Measurements from ENCODE around the gene CCDC78.
A peak's percentile ranks its signal among the peaks of the same experiment; 100 is the strongest.
"Not testable (repeated sequence)": the region's sequence is repeated elsewhere in the genome, so short reads cannot be mapped to it uniquely, and the experiment has no call there.

The CCDC78 gene

GRCh38 chr16:743794-744500 lies 17.7 kb upstream of the CCDC78 start:
- DNase-seq (ENCODE audit: low spot score) = no peak

GRCh38 chr16:742894-743293 lies 16.7 kb upstream of the CCDC78 start:
- ATAC-seq (ENCODE audit: low read depth); H3K4me3 ChIP-seq (ENCODE audit: severe bottlenecking); H3K27me3 ChIP-seq (ENCODE audit: insufficient read depth, poor library complexity, severe bottlenecking); H3K4me1 ChIP-seq (ENCODE audit: insufficient read depth, poor library complexity, severe bottlenecking); H3K27ac ChIP-seq (ENCODE audit: poor library complexity, severe bottlenecking); DNase-seq (ENCODE audit: low spot score); H3K9me3 ChIP-seq (ENCODE audit: severe bottlenecking); H3K36me3 ChIP-seq (ENCODE audit: low read depth): not testable (repeated sequence)

More at GRCh38 chr16:743794-744500, 17.7 kb upstream of the CCDC78 start:
- TF ChIP-seq CTCF (IDR thresholded peaks at IDR 0.05; ENCODE audit: poor library complexity, severe bottlenecking) = no peak
- no peak for ATAC-seq (ENCODE audit: low read depth)
- H3K4me3 ChIP-seq (ENCODE audit: severe bottlenecking) = no peak overlapping the region
- H3K36me3 ChIP-seq (ENCODE audit: low read depth) = peaks cover 4% of the 10 kb centered on the region; the same call in 1 of the 2 replicates
- H3K27me3 ChIP-seq (ENCODE audit: insufficient read depth, poor library complexity, severe bottlenecking) = no peaks in the 10 kb centered on the region
- no peak overlapping the region for H3K27ac ChIP-seq (ENCODE audit: poor library complexity, severe bottlenecking)
- no peaks in the 10 kb centered on the region for H3K9me3 ChIP-seq (ENCODE audit: severe bottlenecking)
- peaks cover 3% of the 10 kb centered on the region for H3K4me1 ChIP-seq (ENCODE audit: insufficient read depth, poor library complexity, severe bottlenecking)

GRCh38 chr16:741986-742629 lies 15.9 kb upstream of the CCDC78 start:
- Histone ChIP-seq H3K4me3 (ENCODE audit: severe bottlenecking) (no peak overlapping the region), H3K27ac (ENCODE audit: poor library complexity, severe bottlenecking) (no peak overlapping the region), H3K27me3 (ENCODE audit: insufficient read depth, poor library complexity, severe bottlenecking) (no peaks in the 10 kb centered on the region), H3K4me1 (ENCODE audit: insufficient read depth, poor library complexity, severe bottlenecking) (no peaks in the 10 kb centered on the region), H3K36me3 (ENCODE audit: low read depth) (peaks cover 11% of the 10 kb centered on the region; the same call in 1 of the 2 replicates), H3K9me3 (ENCODE audit: severe bottlenecking) (no peaks in the 10 kb centered on the region)
- TF ChIP-seq CTCF (IDR thresholded peaks at IDR 0.05; ENCODE audit: poor library complexity, severe bottlenecking) = no peak
- DNase-seq (ENCODE audit: low spot score) (no peak), ATAC-seq (ENCODE audit: low read depth) (no peak)

GRCh38 chr16:740764-741505 lies 14.7 kb upstream of the CCDC78 start, which contains the start of gene CIAO3:
TSS of gene CIAO3 (minus strand) at chr16:740997. CDS start at chr16:740985, 12 bp downstream.
- Histone ChIP-seq H3K27ac (ENCODE audit: poor library complexity, severe bottlenecking) (peak within 1 kb of the TSS; percentile 37), H3K36me3 (ENCODE audit: low read depth) (peaks cover 18% of the 10 kb centered on the region; the same call in 1 of the 2 replicates), H3K4me3 (ENCODE audit: severe bottlenecking) (peak within 1 kb of the TSS; percentile 86), H3K4me1 (ENCODE audit: insufficient read depth, poor library complexity, severe bottlenecking) (no peaks in the 10 kb centered on the region), H3K27me3 (ENCODE audit: insufficient read depth, poor library complexity, severe bottlenecking) (no peaks in the 10 kb centered on the region), H3K9me3 (ENCODE audit: severe bottlenecking) (no peaks in the 10 kb centered on the region)
- ATAC-seq (ENCODE audit: low read depth) = peak; percentile 76
- TF ChIP-seq CTCF (IDR thresholded peaks at IDR 0.05; ENCODE audit: poor library complexity, severe bottlenecking) = peak; percentile 95
- DNase-seq (ENCODE audit: low spot score) = no peak

GRCh38 chr16:740459-740763 lies 14.2 kb upstream of the CCDC78 start:
- H3K27me3 ChIP-seq (ENCODE audit: insufficient read depth, poor library complexity, severe bottlenecking) = no peaks in the 10 kb centered on the region
- peak overlapping the region; percentile 86 for H3K4me3 ChIP-seq (ENCODE audit: severe bottlenecking)
- TF ChIP-seq CTCF (IDR thresholded peaks at IDR 0.05; ENCODE audit: poor library complexity, severe bottlenecking) = no peak
- peaks cover 22% of the 10 kb centered on the region; the same call in 1 of the 2 replicates for H3K36me3 ChIP-seq (ENCODE audit: low read depth)
- ATAC-seq (ENCODE audit: low read depth) (peak; percentile 7; the same call in 2 of the 3 replicates), DNase-seq (ENCODE audit: low spot score) (no peak)
- H3K4me1 ChIP-seq (ENCODE audit: insufficient read depth, poor library complexity, severe bottlenecking) = no peaks in the 10 kb centered on the region
- H3K27ac ChIP-seq (ENCODE audit: poor library complexity, severe bottlenecking) = peak overlapping the region; percentile 37
- no peaks in the 10 kb centered on the region for H3K9me3 ChIP-seq (ENCODE audit: severe bottlenecking)

Data from RWPE2 (cell line).